ENCODE measurements around the gene GMEB2. TPM values are rescaled to one million over a fixed set of nuclear protein-coding genes. Genes with fewer than 3 reads are reported as not detected.

GMEB2 gene
- total RNA-seq, 1 experiment from 2014 or later: 21.5 TPM

DNA sequence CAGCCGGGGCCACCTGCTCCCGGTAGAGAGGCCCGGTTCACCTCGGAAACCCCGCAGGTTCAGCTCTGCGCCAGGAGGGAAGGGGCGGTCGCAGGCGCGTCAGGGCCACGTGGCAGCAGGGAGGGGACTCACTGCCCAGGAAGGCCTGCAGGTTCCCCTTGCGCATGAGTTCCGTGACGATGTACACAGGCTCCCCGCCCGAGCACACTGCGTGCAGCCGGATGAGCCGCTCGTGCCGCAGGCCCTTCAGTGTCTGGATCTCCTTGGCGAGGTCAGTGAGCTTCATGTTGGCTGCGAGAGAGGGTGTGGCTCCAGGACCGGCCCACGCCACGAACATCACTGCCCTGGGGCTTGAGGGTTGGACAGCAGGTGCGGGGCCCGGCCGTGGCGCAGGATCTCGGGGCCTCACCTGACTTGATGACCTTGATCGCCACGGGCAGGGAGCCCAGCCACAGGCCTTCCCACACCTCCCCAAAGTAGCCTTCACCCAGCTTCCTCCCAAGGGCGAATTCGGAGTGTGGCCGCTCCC lies 84.8 kb downstream of the GMEB2 start:
- peaks cover 22% of the 10 kb centered on the region for H3K4me1 Mint-ChIP-seq (ENCODE audit: low read depth, unreplicated experiment)
- Histone ChIP-seq H3K27me3 (replicated peaks; ENCODE audit: control insufficient read depth, insufficient read depth, low read length) (no peaks in the 10 kb centered on the region), H3K4me1 (peaks cover 36% of the 10 kb centered on the region), H3K9me3 (no peaks in the 10 kb centered on the region), H3K4me3 (ENCODE audit: low read depth, low read length) (no peak overlapping the region), H3K36me3 (ENCODE audit: control insufficient read depth, insufficient read depth, low read length) (no peaks in the 10 kb centered on the region)
- CTCF ChIA-PET: interaction anchor here (0.6 to 1.4 kb wide), 8 partner anchors 12 to 523 kb away, joined by 3 to 4 read pairs (median 3); no protein-coding TSS in a partner anchor
- H3K4me3 Mint-ChIP-seq (ENCODE audit: unreplicated experiment): no peak overlapping the region
- no peaks in the 10 kb centered on the region for H3K9me3 Mint-ChIP-seq (ENCODE audit: unreplicated experiment)
- no peak for DNase-seq
- H3K27ac Mint-ChIP-seq (ENCODE audit: unreplicated experiment): no peak overlapping the region
- no TSS peak for BruUV-seq (replicated peaks)
- POLR2A ChIA-PET: interaction anchor here (0.6 kb wide), 1 partner anchor 414 kb away, joined by 5 read pairs; the partner anchor contains the start of gene UCKL1
- intact Hi-C loops (cut with micrococcal nuclease; ENCODE audit: unreplicated experiment): no loop called here
- TF ChIP-seq, protein P1, sequence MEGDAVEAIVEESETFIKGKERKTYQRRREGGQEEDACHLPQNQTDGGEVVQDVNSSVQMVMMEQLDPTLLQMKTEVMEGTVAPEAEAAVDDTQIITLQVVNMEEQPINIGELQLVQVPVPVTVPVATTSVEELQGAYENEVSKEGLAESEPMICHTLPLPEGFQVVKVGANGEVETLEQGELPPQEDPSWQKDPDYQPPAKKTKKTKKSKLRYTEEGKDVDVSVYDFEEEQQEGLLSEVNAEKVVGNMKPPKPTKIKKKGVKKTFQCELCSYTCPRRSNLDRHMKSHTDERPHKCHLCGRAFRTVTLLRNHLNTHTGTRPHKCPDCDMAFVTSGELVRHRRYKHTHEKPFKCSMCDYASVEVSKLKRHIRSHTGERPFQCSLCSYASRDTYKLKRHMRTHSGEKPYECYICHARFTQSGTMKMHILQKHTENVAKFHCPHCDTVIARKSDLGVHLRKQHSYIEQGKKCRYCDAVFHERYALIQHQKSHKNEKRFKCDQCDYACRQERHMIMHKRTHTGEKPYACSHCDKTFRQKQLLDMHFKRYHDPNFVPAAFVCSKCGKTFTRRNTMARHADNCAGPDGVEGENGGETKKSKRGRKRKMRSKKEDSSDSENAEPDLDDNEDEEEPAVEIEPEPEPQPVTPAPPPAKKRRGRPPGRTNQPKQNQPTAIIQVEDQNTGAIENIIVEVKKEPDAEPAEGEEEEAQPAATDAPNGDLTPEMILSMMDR (IDR thresholded peaks at IDR 0.05; ENCODE audit: insufficient read depth in 1 of 2, low read depth in 1 of 2, low read length in 1 of 2, severe bottlenecking in 1 of 2, unreplicated experiment in 1 of 2): no peak
- no peaks in the 10 kb centered on the region for H3K27me3 Mint-ChIP-seq (ENCODE audit: insufficient read depth, unreplicated experiment)
- peaks cover 5% of the 10 kb centered on the region for H3K36me3 Mint-ChIP-seq (ENCODE audit: insufficient read depth, unreplicated experiment)

DNA sequence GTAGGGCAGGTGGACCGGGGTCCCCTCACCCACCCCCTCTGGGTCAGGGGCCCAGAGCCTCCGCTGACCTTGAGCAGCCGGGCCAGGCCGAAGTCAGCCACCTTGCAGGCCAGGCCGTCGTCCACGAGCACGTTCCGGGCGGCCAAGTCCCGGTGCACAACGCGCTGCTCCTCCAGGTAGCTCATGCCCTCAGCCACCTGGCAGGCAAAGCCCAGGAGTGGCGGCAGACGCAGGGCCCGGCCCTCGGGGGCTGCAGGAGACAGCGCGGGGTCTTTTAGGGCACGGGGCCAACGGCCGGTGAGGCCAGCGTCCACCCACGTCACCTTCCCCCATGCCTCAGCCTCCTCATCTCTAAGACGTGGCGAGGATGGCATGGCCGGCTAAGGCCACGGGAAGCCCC lies 85.5 kb downstream of the GMEB2 start:
- ChIA-PET POLR2A (no interaction called here), CTCF (interaction anchor here (0.7 to 1.4 kb wide), 2 partner anchors 80 to 100 kb away, joined by 3 read pairs; no protein-coding TSS in a partner anchor)
- Mint-ChIP-seq H3K27ac (ENCODE audit: unreplicated experiment) (no peak overlapping the region), H3K4me1 (ENCODE audit: low read depth, unreplicated experiment) (peaks cover 22% of the 10 kb centered on the region), H3K9me3 (ENCODE audit: unreplicated experiment) (no peaks in the 10 kb centered on the region), H3K27me3 (ENCODE audit: insufficient read depth, unreplicated experiment) (no peaks in the 10 kb centered on the region), H3K36me3 (ENCODE audit: insufficient read depth, unreplicated experiment) (peaks cover 5% of the 10 kb centered on the region), H3K4me3 (ENCODE audit: unreplicated experiment) (no peak overlapping the region)
- intact Hi-C loops (cut with micrococcal nuclease; ENCODE audit: unreplicated experiment): no loop called here
- no peak for DNase-seq
- H3K9me3 ChIP-seq: no peaks in the 10 kb centered on the region
- no TSS peak for BruUV-seq (replicated peaks)
- no peak overlapping the region for H3K4me3 ChIP-seq (ENCODE audit: low read depth, low read length)
- no peaks in the 10 kb centered on the region for H3K36me3 ChIP-seq (ENCODE audit: control insufficient read depth, insufficient read depth, low read length)
- TF ChIP-seq, protein P1 (IDR thresholded peaks at IDR 0.05; ENCODE audit: insufficient read depth in 1 of 2, low read depth in 1 of 2, low read length in 1 of 2, severe bottlenecking in 1 of 2, unreplicated experiment in 1 of 2): no peak
- H3K4me1 ChIP-seq: peaks cover 36% of the 10 kb centered on the region
- H3K27me3 ChIP-seq (replicated peaks; ENCODE audit: control insufficient read depth, insufficient read depth, low read length): no peaks in the 10 kb centered on the region

DNA sequence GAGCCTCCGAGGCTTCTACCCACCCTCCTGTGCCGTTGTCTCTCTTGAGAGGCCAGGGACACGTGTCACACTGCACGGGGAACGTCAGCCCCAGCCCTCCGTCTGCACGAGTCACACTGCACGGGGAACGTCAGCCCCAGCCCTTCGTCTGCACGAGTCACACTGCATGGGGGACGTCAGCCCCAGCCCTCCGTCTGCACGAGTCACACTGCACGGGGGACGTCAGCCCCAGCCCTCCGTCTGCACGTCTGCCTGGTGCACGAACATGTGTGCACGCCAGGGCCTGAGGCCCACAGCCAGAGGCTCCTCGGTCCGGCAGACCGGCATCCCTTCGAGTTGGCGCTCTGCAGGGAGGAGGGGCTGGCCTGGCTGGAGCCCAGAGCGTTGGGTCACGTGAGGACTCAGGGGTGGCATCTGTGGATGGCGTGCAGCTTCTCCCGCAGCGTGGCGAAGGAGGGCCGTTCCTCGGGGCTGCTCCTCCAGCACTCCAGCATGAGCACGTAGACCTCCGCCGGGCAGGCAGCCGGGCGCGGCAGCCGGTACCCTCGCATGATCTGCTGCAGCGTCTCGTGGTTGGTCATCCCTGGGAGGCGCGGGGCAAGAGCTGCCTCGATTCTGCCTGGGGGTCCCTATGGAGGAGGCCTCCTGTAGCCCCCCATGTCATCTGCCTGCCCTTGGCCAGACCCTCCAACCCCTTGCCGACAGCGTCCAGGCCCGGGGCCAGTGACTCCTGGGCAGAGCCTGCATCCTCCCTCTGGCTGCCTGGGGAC lies 86.3 kb downstream of the GMEB2 start:
- Histone ChIP-seq H3K27me3 (replicated peaks; ENCODE audit: control insufficient read depth, insufficient read depth, low read length) (no peaks in the 10 kb centered on the region), H3K9me3 (no peaks in the 10 kb centered on the region), H3K4me3 (ENCODE audit: low read depth, low read length) (no peak overlapping the region), H3K4me1 (peaks cover 29% of the 10 kb centered on the region), H3K36me3 (ENCODE audit: control insufficient read depth, insufficient read depth, low read length) (no peaks in the 10 kb centered on the region)
- H3K27ac Mint-ChIP-seq (ENCODE audit: unreplicated experiment): no peak overlapping the region
- no peaks in the 10 kb centered on the region for H3K27me3 Mint-ChIP-seq (ENCODE audit: insufficient read depth, unreplicated experiment)
- POLR2A ChIA-PET: interaction anchor here (0.5 to 1.0 kb wide), 2 partner anchors 34 to 539 kb away, joined by 5 to 6 read pairs; partner anchors contain the start of genes HELZ2 and RGS19
- no peak for DNase-seq
- H3K4me1 Mint-ChIP-seq (ENCODE audit: low read depth, unreplicated experiment): peaks cover 21% of the 10 kb centered on the region
- H3K36me3 Mint-ChIP-seq (ENCODE audit: insufficient read depth, unreplicated experiment): peaks cover 5% of the 10 kb centered on the region
- TF ChIP-seq, protein P1 (IDR thresholded peaks at IDR 0.05; ENCODE audit: insufficient read depth in 1 of 2, low read depth in 1 of 2, low read length in 1 of 2, severe bottlenecking in 1 of 2, unreplicated experiment in 1 of 2): no peak
- no peaks in the 10 kb centered on the region for H3K9me3 Mint-ChIP-seq (ENCODE audit: unreplicated experiment)
- CTCF ChIA-PET: interaction anchor here (0.7 kb wide), 1 partner anchor 81 kb away, joined by 3 read pairs; no protein-coding TSS in a partner anchor
- no TSS peak for BruUV-seq (replicated peaks)
- no peak overlapping the region for H3K4me3 Mint-ChIP-seq (ENCODE audit: unreplicated experiment)
- intact Hi-C loops (cut with micrococcal nuclease; ENCODE audit: unreplicated experiment): no loop called here

Measured in Caco-2 (cell line).